Keratinocyte (primary cell): ENCODE results near the gene RSPH1.

Experiments
- EZH2 ChIP-seq: IDR thresholded peaks from one replicate; pipeline ENCODE4 v1.6.1; 2012; ENCODE audit warnings: inconsistent platforms, mild to moderate bottlenecking, low read length, moderate library complexity
- TF ChIP-seq, protein P1 (sequence below), 3 experiments: IDR thresholded peaks in 1 of 3; conservative IDR thresholded peaks in 1 of 3; optimal IDR thresholded peaks in 1 of 3; 2 replicates in 2 of 3; 3 replicates in 1 of 3; pipeline versions ENCODE3 to v1.5.1; 2011; ENCODE audit warnings: low read length in 3 of 3, mild to moderate bottlenecking in 3 of 3, moderate library complexity in 2 of 3, control low read depth in 1 of 3, inconsistent platforms in 1 of 3; ENCODE audit not compliant: insufficient read depth in 2 of 3; ENCODE audit errors: extremely low read depth in 1 of 3

DNA sequence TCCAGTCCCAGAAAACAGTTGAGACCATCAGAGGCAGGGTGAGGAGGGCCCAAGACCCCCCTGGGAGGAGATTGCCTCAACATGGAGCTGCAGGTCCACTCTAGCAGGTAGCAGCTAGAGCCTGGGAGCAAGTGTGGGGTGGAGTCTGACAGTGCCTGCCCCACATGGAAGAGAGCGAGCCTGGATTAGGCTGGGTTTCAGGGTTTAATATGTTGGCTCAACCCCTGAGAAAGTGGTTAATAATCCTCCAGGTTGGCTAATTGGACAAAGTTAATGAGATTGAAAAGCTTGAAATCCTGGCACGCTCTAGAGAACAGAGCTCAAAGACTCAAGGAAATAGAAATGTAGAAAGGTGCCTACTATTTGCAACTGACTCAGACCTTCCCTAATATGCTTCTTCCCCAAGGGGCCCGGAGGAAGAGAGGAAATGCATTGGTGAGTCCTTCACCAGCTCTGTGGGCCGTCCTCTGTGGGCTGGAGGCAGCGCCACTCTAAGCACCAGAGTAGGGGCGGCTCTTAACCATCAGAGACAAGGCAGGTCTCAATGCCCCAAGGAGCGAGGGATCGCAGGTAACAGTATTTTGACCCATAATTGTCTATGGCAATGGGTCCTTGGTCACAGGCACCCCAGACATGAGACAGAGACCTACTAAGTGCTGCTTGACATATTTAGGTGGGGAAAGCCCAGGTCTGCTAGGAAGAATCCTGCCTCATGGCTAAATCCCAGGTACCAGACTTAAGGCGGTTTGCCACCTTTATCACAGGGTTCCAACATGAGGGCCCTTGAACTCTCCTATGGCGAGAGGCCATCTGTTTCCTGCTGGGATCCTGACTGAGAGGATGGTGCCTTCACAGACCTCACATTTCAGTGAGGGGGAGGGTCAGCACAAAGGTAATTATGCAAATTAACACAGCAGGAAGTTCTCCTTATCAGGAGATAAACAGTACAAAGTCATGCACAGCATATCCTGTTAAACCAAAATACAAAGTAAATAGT, 33.8 kb downstream of the RSPH1 start:
- TF ChIP-seq, protein P1, sequence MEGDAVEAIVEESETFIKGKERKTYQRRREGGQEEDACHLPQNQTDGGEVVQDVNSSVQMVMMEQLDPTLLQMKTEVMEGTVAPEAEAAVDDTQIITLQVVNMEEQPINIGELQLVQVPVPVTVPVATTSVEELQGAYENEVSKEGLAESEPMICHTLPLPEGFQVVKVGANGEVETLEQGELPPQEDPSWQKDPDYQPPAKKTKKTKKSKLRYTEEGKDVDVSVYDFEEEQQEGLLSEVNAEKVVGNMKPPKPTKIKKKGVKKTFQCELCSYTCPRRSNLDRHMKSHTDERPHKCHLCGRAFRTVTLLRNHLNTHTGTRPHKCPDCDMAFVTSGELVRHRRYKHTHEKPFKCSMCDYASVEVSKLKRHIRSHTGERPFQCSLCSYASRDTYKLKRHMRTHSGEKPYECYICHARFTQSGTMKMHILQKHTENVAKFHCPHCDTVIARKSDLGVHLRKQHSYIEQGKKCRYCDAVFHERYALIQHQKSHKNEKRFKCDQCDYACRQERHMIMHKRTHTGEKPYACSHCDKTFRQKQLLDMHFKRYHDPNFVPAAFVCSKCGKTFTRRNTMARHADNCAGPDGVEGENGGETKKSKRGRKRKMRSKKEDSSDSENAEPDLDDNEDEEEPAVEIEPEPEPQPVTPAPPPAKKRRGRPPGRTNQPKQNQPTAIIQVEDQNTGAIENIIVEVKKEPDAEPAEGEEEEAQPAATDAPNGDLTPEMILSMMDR (optimal IDR thresholded peaks at IDR 0.05 in 1 of 3, IDR thresholded peaks at IDR 0.05 in 1 of 3, conservative IDR thresholded peaks at IDR 0.05 in 1 of 3; ENCODE audit: extremely low read depth in 1 of 3, insufficient read depth in 2 of 3, low read length in 3 of 3) = no peak
- TF ChIP-seq EZH2 = no peak
